ENCODE results near the gene PRKCA. TPM values are rescaled to one million over a fixed set of nuclear protein-coding genes. Genes with fewer than 3 reads are reported as not detected.

PRKCA gene
- total and polyA plus RNA-seq, 2 of the 13 experiments (the other 11 are each of a cell fraction or from before 2014, with no cell fraction given): 18.5 to 21.5 TPM

DNA sequence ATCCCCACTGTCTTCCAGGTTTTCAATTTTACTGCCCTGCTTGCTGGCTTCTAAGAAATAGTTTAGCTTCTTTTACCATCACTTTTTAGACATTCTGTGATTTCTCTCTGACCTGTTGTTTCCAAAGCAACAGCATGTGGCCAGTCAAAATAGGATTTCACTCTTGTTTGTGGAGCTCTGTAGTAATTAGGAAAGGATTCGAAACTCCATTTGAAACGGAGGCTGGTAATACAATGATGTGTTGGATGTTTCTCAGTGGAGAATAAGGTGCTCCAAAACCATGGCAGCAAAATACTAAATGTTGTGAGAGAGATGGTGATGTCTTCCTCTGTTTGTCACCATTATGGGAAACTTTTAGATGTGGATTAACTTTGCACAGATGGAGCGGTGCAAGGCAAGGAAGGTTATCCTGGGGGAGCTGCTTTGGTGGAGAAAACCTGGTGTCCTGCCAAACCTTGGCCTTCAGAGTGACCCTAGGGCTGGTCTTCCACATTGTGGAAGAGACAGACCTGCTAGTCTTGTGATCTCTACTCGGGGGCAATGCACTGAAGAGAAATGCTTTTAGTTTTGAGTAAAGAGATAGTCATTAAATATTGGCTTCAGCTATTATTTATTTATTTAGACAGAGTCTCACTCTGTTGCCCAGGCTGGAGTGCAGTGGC, 79.4 kb downstream of the PRKCA start (continued):
- TF ChIP-seq BORCS8-MEF2B (CRISPR knock-in tag; IDR thresholded peaks at IDR 0.05): no peak
- no peak for TF ChIP-seq ARHGAP35 (CRISPR knock-in tag; IDR thresholded peaks at IDR 0.05; ENCODE audit: borderline replicate concordance)
- TF ChIP-seq HMGA1 (CRISPR knock-in tag; conservative IDR thresholded peaks at IDR 0.05): no peak

DNA sequence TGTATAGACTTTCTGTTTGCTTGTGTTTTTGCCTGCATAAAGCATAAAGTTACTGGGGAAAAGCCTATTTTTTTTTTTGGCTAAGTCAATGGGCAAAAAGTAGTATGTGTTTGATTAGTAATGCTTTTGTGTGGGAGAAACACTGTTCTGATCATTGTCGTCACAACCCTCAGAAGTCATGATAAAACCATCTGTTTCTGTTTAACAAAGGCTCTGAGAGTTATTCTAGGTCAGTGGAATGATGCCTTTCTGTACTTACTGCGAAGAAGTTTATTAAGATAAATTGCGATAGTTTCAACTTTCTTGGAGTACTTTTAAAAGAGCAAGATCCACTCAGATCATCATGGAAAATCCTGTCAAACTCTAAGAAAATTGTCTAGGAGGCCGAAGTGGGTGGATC, 80.9 kb downstream of the PRKCA start:
- Histone ChIP-seq H4K20me1 (ENCODE audit: insufficient read depth, low read length) (no peaks in the 10 kb centered on the region), H3K27ac (ENCODE audit: extremely low read length, insufficient read depth, low read length) (no peak overlapping the region), H3K79me2 (ENCODE audit: insufficient read depth, low read length) (peaks cover 35% of the 10 kb centered on the region), H3K4me2 (ENCODE audit: low read depth, low read length) (no peak overlapping the region), H3K27me3 (ENCODE audit: control insufficient read depth in 1 of 2, insufficient read depth in 2 of 2, low read length in 2 of 2) (no peaks in the 10 kb centered on the region), H3K4me3 (replicated peaks in 1 of 3; ENCODE audit: insufficient read depth in 1 of 3, low read depth in 2 of 3, low read length in 3 of 3) (no peak overlapping the region), H3K36me3 (replicated peaks in 1 of 2; ENCODE audit: control insufficient read depth in 1 of 2, insufficient read depth in 2 of 2, low read length in 2 of 2) (peaks cover 0 to under 1% of the 10 kb centered on the region in 2 experiments; a peak in 1 of 5 replicates), H3K9ac (ENCODE audit: insufficient read depth, low read depth, low read length) (no peak overlapping the region), H3K9me3 (ENCODE audit: low read length) (no peaks in the 10 kb centered on the region), H2AFZ (ENCODE audit: low read length) (no peak overlapping the region), H3K4me1 (ENCODE audit: insufficient read depth, low read length) (peaks cover 24% of the 10 kb centered on the region)
- POLR2A ChIA-PET: no interaction called here
- CTCF ChIA-PET (ENCODE audit: low intra/inter-chr PET ratio, low total read pairs): no interaction called here
- no peak for FAIRE-seq
- intact Hi-C loops (cut with micrococcal nuclease; ENCODE audit: unreplicated experiment): no loop called here
- BruUV-seq (replicated peaks): no TSS peak
- no peak for ATAC-seq
- DNase-seq (ENCODE audit: low spot score): no peak
- WGBS (ENCODE audit: low lambda C conversion rate): 94% methylated on average over 4 of the region's 4 CpGs
- in situ Hi-C loops (cut with HindIII; ENCODE audit: extremely low pct_ligation_motif_present, low pct_unique_long_range_greater_than_20kb): no loop called here
- TF ChIP-seq, protein P1, sequence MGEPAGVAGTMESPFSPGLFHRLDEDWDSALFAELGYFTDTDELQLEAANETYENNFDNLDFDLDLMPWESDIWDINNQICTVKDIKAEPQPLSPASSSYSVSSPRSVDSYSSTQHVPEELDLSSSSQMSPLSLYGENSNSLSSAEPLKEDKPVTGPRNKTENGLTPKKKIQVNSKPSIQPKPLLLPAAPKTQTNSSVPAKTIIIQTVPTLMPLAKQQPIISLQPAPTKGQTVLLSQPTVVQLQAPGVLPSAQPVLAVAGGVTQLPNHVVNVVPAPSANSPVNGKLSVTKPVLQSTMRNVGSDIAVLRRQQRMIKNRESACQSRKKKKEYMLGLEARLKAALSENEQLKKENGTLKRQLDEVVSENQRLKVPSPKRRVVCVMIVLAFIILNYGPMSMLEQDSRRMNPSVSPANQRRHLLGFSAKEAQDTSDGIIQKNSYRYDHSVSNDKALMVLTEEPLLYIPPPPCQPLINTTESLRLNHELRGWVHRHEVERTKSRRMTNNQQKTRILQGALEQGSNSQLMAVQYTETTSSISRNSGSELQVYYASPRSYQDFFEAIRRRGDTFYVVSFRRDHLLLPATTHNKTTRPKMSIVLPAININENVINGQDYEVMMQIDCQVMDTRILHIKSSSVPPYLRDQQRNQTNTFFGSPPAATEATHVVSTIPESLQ (CRISPR knock-in tag; conservative IDR thresholded peaks at IDR 0.05): no peak
- TF ChIP-seq, protein P2, sequence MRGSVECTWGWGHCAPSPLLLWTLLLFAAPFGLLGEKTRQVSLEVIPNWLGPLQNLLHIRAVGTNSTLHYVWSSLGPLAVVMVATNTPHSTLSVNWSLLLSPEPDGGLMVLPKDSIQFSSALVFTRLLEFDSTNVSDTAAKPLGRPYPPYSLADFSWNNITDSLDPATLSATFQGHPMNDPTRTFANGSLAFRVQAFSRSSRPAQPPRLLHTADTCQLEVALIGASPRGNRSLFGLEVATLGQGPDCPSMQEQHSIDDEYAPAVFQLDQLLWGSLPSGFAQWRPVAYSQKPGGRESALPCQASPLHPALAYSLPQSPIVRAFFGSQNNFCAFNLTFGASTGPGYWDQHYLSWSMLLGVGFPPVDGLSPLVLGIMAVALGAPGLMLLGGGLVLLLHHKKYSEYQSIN (CRISPR knock-in tag; IDR thresholded peaks at IDR 0.05; ENCODE audit: borderline replicate concordance): no peak
- no peak for TF ChIP-seq ZNF124 (CRISPR knock-in tag; IDR thresholded peaks at IDR 0.05)
- TF ChIP-seq NCOR1 (IDR thresholded peaks at IDR 0.05; ENCODE audit: borderline replicate concordance, low read length): no peak
- no peak for TF ChIP-seq SNAI1 (CRISPR knock-in tag; IDR thresholded peaks at IDR 0.05; ENCODE audit: borderline replicate concordance)
- TF ChIP-seq POLR2AphosphoS2 (IDR thresholded peaks at IDR 0.05; ENCODE audit: low read depth, low read length): no peak
- TF ChIP-seq ISX (CRISPR knock-in tag; conservative IDR thresholded peaks at IDR 0.05): no peak
- TF ChIP-seq ZNF605 (CRISPR knock-in tag; IDR thresholded peaks at IDR 0.05): no peak
- TF ChIP-seq TAF15 (IDR thresholded peaks at IDR 0.05; ENCODE audit: low read depth, low read length, poor library complexity, severe bottlenecking): no peak
- no peak for TF ChIP-seq ZNF615 (CRISPR knock-in tag; IDR thresholded peaks at IDR 0.05; ENCODE audit: borderline replicate concordance)
- TF ChIP-seq ZBTB38 (CRISPR knock-in tag; IDR thresholded peaks at IDR 0.05): no peak
- TF ChIP-seq, protein P3, sequence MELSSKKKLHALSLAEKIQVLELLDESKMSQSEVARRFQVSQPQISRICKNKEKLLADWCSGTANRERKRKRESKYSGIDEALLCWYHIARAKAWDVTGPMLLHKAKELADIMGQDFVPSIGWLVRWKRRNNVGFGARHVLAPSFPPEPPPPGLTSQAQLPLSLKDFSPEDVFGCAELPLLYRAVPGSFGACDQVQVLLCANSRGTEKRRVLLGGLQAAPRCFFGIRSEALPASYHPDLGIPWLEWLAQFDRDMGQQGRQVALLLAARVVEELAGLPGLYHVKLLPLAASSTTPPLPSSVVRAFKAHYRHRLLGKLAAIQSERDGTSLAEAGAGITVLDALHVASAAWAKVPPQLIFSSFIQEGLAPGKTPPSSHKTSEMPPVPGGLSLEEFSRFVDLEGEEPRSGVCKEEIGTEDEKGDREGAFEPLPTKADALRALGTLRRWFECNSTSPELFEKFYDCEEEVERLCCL (CRISPR knock-in tag; IDR thresholded peaks at IDR 0.05; ENCODE audit: borderline replicate concordance): no peak
- no peak for TF ChIP-seq MBNL3 (CRISPR knock-in tag; conservative IDR thresholded peaks at IDR 0.05)
- TF ChIP-seq SOX5 (CRISPR knock-in tag; IDR thresholded peaks at IDR 0.05; ENCODE audit: borderline replicate concordance): no peak
- TF ChIP-seq GPN1 (CRISPR knock-in tag; IDR thresholded peaks at IDR 0.05; ENCODE audit: borderline replicate concordance): no peak
- no peak for TF ChIP-seq ZNF253 (CRISPR knock-in tag; IDR thresholded peaks at IDR 0.05; ENCODE audit: borderline replicate concordance)
- TF ChIP-seq ZNF7 (CRISPR knock-in tag; IDR thresholded peaks at IDR 0.05): no peak

Data from HepG2 (cell line).